Left lung (tissue), 10 donors: ENCODE data around the gene ERFL. TPM values are rescaled to one million over a fixed set of nuclear protein-coding genes. Genes with fewer than 3 reads are reported as not detected.

Source experiments
- ATAC-seq: fragments of 200-7000 bp; cut with Tn5 transposase; one replicate; pipeline ENCODE4 v1.9.1; 2020; ENCODE audit warnings: moderate library complexity
- DNase-seq, 4 donors: peaks; one replicate each; pipeline ENCODE4 v3.0.0-alpha.2; 2013 to 2020
- H3K27ac ChIP-seq, 2 donors: fragments of 200-600 bp; sonication (generic) in 1 of 2; one replicate each; pipeline versions ENCODE4 v1.5.0 to v1.8.0; 2020 to 2021
- H3K27me3 ChIP-seq, 2 donors: fragments of 200-600 bp; sonication (generic) in 1 of 2; one replicate each; pipeline versions ENCODE4 v1.5.0 to v1.8.0; 2020 to 2021
- H3K36me3 ChIP-seq, 2 donors: fragments of 200-600 bp; sonication (generic) in 1 of 2; one replicate each; pipeline versions ENCODE4 v1.5.0 to v1.8.0; 2020 to 2021
- H3K4me1 ChIP-seq, 2 donors: fragments of 200-600 bp; one replicate each; pipeline ENCODE4 v1.8.0; 2021
- H3K4me3 ChIP-seq, 2 donors: fragments of 200-600 bp; sonication (generic) in 1 of 2; one replicate each; pipeline versions ENCODE4 v1.5.0 to v1.8.0; 2020 to 2021; ENCODE audit warnings: mild to moderate bottlenecking in 1 of 2
- H3K9me3 ChIP-seq, 2 donors: fragments of 200-600 bp; sonication (generic) in 1 of 2; one replicate each; pipeline versions ENCODE4 v1.5.0 to v1.8.0; 2020 to 2021
- intact Hi-C, 2 donors: fragments of 100-400 bp; cut with DNase I; formaldehyde crosslinking; loops; one replicate each; pipeline versions ENCODE4 v1.11.2 to v1.14.2; 2022
- polyA plus RNA-seq, 6 donors: library from polyadenylated mRNA; unstranded; fragments of 120-200 nt; gene quantifications; one replicate each; pipeline ENCODE4 v1.2.1, GENCODE V29; 2013; ENCODE audit not compliant: insufficient read length in 6 of 6
- total RNA-seq, 2 donors: library from RNA; stranded (reverse); fragmentation: NEBNext Ultra II Directional; extraction: Animal tissue kit (Norgen Biotek cat#: 25700); gene quantifications; one replicate each; pipeline ENCODE4 v1.2.1, GENCODE V29; 2021
- TF ChIP-seq, protein P1 (sequence below), 2 donors: fragments of 200-600 bp; sonication (generic) in 1 of 2; IDR thresholded peaks; one replicate each; pipeline versions ENCODE4 v1.5.0 to v1.8.0; 2021; ENCODE audit warnings: antibody characterized with exemption in 2 of 2
- donor health status: DM: no; HTN: yes; CAD: no.
- donor health status: DM: no; HTN: no; CAD: no.

The ERFL gene
- total and polyA plus RNA-seq, 8 donors = 0.08 to 0.38 (median 0.26) TPM; not detected in 2

DNA sequence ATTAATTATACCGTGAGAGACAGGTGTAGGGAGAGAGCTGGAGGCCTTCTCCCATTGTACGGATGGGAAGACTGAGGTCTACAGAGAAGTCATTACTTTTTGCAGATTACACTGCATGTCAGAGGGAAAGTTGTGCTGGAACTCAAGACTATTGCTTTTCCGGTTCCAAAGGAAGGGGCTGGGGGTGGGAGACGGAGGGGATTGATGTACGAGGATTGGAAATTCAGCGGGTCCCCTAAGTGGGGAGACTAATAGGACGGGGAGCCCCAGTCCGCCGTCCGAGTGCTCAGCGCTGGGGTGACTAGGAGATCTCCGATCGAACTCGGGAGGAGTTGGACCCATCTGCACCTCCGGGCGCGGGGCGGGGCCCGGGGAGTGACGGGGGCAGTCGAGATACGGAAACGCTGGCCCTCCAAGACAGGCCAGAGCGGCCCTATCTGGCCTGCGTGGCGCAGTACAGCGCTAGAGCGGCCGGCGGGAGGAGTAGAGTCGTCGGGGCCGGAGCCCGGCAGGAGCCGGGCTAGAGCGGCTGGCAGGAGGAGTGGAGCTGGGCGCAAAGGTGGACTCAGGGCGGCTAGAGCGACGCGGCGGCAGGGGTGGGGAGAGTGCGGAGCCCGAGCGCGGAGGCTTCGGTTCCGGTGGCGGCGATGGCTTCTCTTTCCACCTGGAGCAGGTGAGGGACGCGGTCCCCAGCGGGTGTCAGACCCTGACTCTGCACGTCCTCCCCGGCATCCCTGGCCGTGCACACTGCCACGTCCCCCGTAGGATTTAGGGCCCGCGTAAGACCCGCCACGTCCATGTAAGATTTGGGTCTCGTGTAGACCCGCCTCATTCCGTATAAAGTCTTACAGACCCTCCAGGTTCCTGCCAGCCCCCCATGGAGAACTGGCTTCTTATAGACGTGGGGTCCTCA, 44.2 kb downstream of the ERFL start:
- Histone ChIP-seq H3K36me3 (peaks cover 0 to 21% of the 10 kb centered on the region in 2 donors), H3K27me3 (no peaks in the 10 kb centered on the region), H3K4me3 (peak overlapping the region; percentile 98 to 99), H3K9me3 (no peaks in the 10 kb centered on the region), H3K27ac (peak overlapping the region; percentile 94 to 99), H3K4me1 (peaks cover 24 to 70% of the 10 kb centered on the region in 2 donors)
- intact Hi-C loops = no loop called here
- TF ChIP-seq, protein P1, sequence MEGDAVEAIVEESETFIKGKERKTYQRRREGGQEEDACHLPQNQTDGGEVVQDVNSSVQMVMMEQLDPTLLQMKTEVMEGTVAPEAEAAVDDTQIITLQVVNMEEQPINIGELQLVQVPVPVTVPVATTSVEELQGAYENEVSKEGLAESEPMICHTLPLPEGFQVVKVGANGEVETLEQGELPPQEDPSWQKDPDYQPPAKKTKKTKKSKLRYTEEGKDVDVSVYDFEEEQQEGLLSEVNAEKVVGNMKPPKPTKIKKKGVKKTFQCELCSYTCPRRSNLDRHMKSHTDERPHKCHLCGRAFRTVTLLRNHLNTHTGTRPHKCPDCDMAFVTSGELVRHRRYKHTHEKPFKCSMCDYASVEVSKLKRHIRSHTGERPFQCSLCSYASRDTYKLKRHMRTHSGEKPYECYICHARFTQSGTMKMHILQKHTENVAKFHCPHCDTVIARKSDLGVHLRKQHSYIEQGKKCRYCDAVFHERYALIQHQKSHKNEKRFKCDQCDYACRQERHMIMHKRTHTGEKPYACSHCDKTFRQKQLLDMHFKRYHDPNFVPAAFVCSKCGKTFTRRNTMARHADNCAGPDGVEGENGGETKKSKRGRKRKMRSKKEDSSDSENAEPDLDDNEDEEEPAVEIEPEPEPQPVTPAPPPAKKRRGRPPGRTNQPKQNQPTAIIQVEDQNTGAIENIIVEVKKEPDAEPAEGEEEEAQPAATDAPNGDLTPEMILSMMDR (IDR thresholded peaks at IDR 0.05) = no peak
- DNase-seq (peak; percentile 85 to 99 (median 96)), ATAC-seq (peak; percentile 85)

DNA sequence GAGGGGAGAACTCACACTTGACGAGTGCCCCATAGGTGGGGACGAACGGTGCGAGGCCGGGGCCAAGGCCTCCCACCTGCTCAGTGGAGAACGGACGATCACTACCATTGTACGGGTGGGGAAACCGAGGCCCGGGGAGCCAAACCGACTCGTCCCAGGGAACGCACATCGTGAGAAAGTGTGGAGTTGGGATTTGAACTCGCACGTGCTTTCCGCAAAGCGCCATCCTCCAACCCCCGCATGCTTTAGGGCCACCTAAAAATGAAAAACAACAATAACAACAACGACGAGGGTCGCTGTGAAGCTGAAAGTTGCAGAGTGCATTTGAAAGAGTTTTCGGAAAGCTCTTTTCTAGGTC, 44.8 kb downstream of the ERFL start:
- no peaks in the 10 kb centered on the region for H3K27me3 ChIP-seq
- peak overlapping the region; percentile 94 to 99 for H3K27ac ChIP-seq
- H3K9me3 ChIP-seq = no peaks in the 10 kb centered on the region
- intact Hi-C loops = no loop called here
- TF ChIP-seq, protein P1 (IDR thresholded peaks at IDR 0.05) = no peak
- H3K4me3 ChIP-seq = peak overlapping the region; percentile 98 to 99
- ATAC-seq (no peak), DNase-seq (no peak)
- H3K4me1 ChIP-seq = peaks cover 24 to 63% of the 10 kb centered on the region in 2 donors
- peaks cover 0 to 15% of the 10 kb centered on the region in 2 donors for H3K36me3 ChIP-seq

DNA sequence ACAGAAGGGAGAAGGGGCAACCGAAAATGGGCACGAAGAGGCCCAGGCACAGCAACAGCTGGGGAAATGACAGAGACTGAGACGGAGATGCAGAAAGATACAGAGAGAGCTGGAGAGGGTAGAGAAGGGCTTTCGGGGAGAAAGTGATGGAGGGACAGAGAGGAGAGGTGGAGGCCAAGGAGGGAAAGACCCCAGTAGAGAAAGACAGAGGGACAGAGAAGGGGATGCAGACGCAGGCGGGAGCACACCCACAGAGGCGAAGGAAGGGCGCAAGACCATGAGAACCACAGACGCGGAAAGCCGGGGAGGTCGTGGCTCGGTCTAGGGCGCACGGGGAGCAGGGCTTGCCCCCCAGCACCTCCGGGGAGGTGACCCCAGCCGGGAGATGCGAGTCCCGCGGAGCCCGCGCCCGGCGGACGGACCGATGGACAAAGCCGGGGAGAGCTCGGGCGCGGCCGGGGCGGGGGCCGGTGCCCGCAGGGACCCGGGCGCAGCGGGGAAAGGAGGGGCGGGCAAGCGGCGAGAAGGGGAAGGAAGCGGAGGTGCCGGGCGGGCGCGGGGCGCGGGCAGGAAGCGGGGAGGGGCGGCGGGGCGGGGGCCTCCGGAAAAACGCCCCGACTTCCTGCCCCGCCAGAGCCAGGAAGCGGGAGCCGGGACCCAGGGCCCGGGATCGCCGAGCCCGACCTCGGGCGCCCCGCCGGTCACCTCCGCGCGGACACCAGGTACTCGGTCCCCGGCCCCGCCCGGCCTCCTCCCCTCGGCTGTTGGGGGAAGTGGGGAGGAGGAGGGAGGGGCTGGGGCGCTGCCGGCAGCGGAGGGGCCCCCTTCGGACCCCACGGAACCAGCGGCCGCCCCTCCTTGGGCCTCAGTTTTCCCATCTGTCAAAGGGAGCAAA, 45.4 kb downstream of the ERFL start, which contains the start of gene ARHGEF1:
TSS of gene ARHGEF1 (plus strand) at position 617 of the 895 bp plus-strand sequence. CDS start 4,899 bp downstream, outside the sequence.
- H3K27me3 ChIP-seq = no peaks in the 10 kb centered on the region
- no peaks in the 10 kb centered on the region for H3K9me3 ChIP-seq
- peaks cover 24 to 63% of the 10 kb centered on the region in 2 donors for H3K4me1 ChIP-seq
- intact Hi-C loops = no loop called here
- ATAC-seq (peak; percentile 32), DNase-seq (peak in 3 of 4 donors; percentile 37 to 96 (median 76))
- peak within 1 kb of the TSS; percentile 98 to 99 for H3K4me3 ChIP-seq
- TF ChIP-seq, protein P1 (IDR thresholded peaks at IDR 0.05) = no peak
- H3K36me3 ChIP-seq = peaks cover 0 to 9% of the 10 kb centered on the region in 2 donors
- H3K27ac ChIP-seq = peak within 1 kb of the TSS; percentile 94 to 99

DNA sequence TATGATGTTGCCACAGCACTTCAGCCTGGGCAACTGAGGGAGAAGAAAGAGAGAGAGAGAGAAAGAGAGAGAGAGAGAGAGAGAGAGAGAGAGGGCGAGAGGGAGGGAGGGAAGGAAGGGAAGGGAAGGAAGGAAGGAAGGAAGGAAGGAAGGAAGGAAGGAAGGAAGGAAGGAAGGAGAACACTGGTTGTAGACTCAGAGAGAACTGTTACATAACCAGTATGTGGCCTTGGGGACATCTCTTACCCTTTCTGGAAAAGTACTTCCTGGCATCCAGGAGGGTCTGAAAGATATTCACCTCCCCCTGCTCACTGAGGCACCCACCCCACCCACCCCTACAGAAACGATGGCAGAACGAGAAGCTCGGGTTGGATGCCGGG, 47.9 kb downstream of the ERFL start:
- H3K4me3 ChIP-seq = no peak overlapping the region
- DNase-seq (no peak), ATAC-seq (no peak)
- peaks cover 12 to 57% of the 10 kb centered on the region in 2 donors for H3K4me1 ChIP-seq
- H3K36me3 ChIP-seq = no peaks in the 10 kb centered on the region
- TF ChIP-seq, protein P1 (IDR thresholded peaks at IDR 0.05) = no peak
- no peaks in the 10 kb centered on the region for H3K9me3 ChIP-seq
- H3K27ac ChIP-seq = no peak overlapping the region
- intact Hi-C loops = no loop called here
- H3K27me3 ChIP-seq = no peaks in the 10 kb centered on the region
